Endodermal cell (in vitro differentiated cells): ENCODE measurements around the gene RNFT2. TPM values are rescaled to one million over a fixed set of nuclear protein-coding genes. Genes with fewer than 3 reads are reported as not detected.
"Not testable (repeated sequence)": the region's sequence is repeated elsewhere in the genome, so short reads cannot be mapped to it uniquely, and the experiment has no call there.

ENCODE experiments used
- DNase-seq: peaks from one replicate; pipeline ENCODE4 v3.0.0-alpha.2; 2017
- H3K27ac ChIP-seq: 2 replicates; pipeline ENCODE4 v1.5.1; 2013; ENCODE audit warnings: mild to moderate bottlenecking, low read depth, low read length, moderate library complexity
- H3K27me3 ChIP-seq: 2 replicates; pipeline ENCODE4 v1.6.1; 2013; ENCODE audit warnings: mild to moderate bottlenecking, low read length, moderate library complexity; ENCODE audit not compliant: insufficient read depth, control insufficient read depth, poor library complexity, severe bottlenecking
- H3K36me3 ChIP-seq: 2 replicates; pipeline ENCODE4 v1.7.0; 2013; ENCODE audit warnings: mild to moderate bottlenecking, low read length, moderate library complexity; ENCODE audit not compliant: control insufficient read depth, insufficient read depth
- H3K4me1 ChIP-seq: one replicate; pipeline ENCODE4 v1.7.0; 2013; ENCODE audit warnings: low read length; ENCODE audit not compliant: control insufficient read depth, insufficient read depth
- H3K4me3 ChIP-seq: 2 replicates; pipeline ENCODE4 v1.5.1; 2013; ENCODE audit warnings: mild to moderate bottlenecking, low read length, moderate library complexity
- H3K9ac ChIP-seq: 2 replicates; pipeline ENCODE4 v1.6.1; 2013; ENCODE audit warnings: mild to moderate bottlenecking, low read length, moderate library complexity; ENCODE audit not compliant: poor library complexity, severe bottlenecking; ENCODE audit errors: extremely low read depth
- H3K9me3 ChIP-seq: 2 replicates; pipeline ENCODE4 v1.6.1; 2013; ENCODE audit warnings: mild to moderate bottlenecking, low read length, moderate library complexity; ENCODE audit not compliant: control insufficient read depth
- H3K27ac Mint-ChIP-seq: 2 replicates; pipeline ENCODE4 v1.8.0; 2020; ENCODE audit warnings: mixed read lengths
- H3K27me3 Mint-ChIP-seq: 2 replicates; pipeline ENCODE4 v1.8.0; 2021; ENCODE audit warnings: mild to moderate bottlenecking, mixed read lengths; ENCODE audit not compliant: insufficient read depth
- H3K36me3 Mint-ChIP-seq: 2 replicates; pipeline ENCODE4 v1.8.0; 2020; ENCODE audit warnings: low read depth, mixed read lengths
- H3K4me1 Mint-ChIP-seq: 2 replicates; pipeline ENCODE4 v1.8.0; 2020; ENCODE audit warnings: mixed read lengths
- H3K4me3 Mint-ChIP-seq: 2 replicates; pipeline ENCODE4 v1.8.0; 2020; ENCODE audit warnings: mild to moderate bottlenecking, moderate library complexity, mixed read lengths
- H3K9me3 Mint-ChIP-seq: 2 replicates; pipeline ENCODE4 v1.8.0; 2020; ENCODE audit warnings: mild to moderate bottlenecking, mixed read lengths
- CTCF ChIP-seq: fragments of 200-600 bp; sonication (generic); conservative IDR thresholded peaks from 2 replicates; pipeline ENCODE4 v1.5.0; 2021; ENCODE audit warnings: antibody characterized with exemption, mild to moderate bottlenecking
- WGBS, 2 experiments: methylation state at CpG; one replicate each; pipeline versions ENCODE4 v1.1.5 to v1.1.7; 2013; ENCODE audit warnings: missing lambda C conversion rate in 2 of 2, mixed read lengths in 1 of 2; ENCODE audit not compliant: insufficient coverage in 1 of 2, insufficient read length in 1 of 2; 5-methylcytosine and 5-hydroxymethylcytosine counted together
- total RNA-seq, 2 donors: library from RNA; stranded (reverse); fragmentation: NEBNext Ultra II Directional in 1 of 2; extraction: Animal tissue kit (Norgen Biotek cat#: 25700) in 1 of 2; gene quantifications; 2 replicates in 1 of 2; 3 replicates in 1 of 2; pipeline ENCODE4 v1.2.1, GENCODE V29; 2021

RNFT2 gene
- total RNA-seq, 2 donors from 2014 or later, result 28.0 to 51.2 TPM

- no peak for TF ChIP-seq CTCF
- Histone ChIP-seq H3K4me3 (no peak overlapping the region), H3K9me3 (no peaks in the 10 kb centered on the region), H3K9ac (no peak overlapping the region), H3K36me3 (peaks cover 30% of the 10 kb centered on the region), H3K4me1 (no peaks in the 10 kb centered on the region), H3K27me3 (no peaks in the 10 kb centered on the region), H3K27ac (no peak overlapping the region)
- Mint-ChIP-seq H3K9me3 (no peaks in the 10 kb centered on the region), H3K36me3 (peaks cover 72% of the 10 kb centered on the region), H3K27ac (no peak overlapping the region), H3K4me3 (no peak overlapping the region), H3K27me3 (no peaks in the 10 kb centered on the region), H3K4me1 (no peaks in the 10 kb centered on the region)
- 93 to 99% methylated on average over 5 to 6 of the region's 6 CpGs for WGBS, 2 experiments
- no peak for DNase-seq
Observed at GRCh38 chr12:116783525-116784237, 45.6 kb downstream of the RNFT2 start.

- 94 to 96% methylated on average over 7 of the region's 7 CpGs for WGBS, 2 experiments
- Histone ChIP-seq H3K27ac (no peak overlapping the region), H3K9ac (no peak overlapping the region), H3K4me1 (no peaks in the 10 kb centered on the region), H3K4me3 (no peak overlapping the region), H3K9me3 (no peaks in the 10 kb centered on the region), H3K36me3 (peaks cover 30% of the 10 kb centered on the region), H3K27me3 (no peaks in the 10 kb centered on the region)
- no peak overlapping the region for H3K4me3 Mint-ChIP-seq
- peaks cover 66% of the 10 kb centered on the region for H3K36me3 Mint-ChIP-seq
- peak; percentile 75 for DNase-seq
- H3K4me1 Mint-ChIP-seq, result no peaks in the 10 kb centered on the region
- no peaks in the 10 kb centered on the region for H3K27me3 Mint-ChIP-seq
- TF ChIP-seq CTCF, result no peak
- H3K9me3 Mint-ChIP-seq, result no peaks in the 10 kb centered on the region
- H3K27ac Mint-ChIP-seq, result no peak overlapping the region
Observed at GRCh38 chr12:116784238-116784612, 46.1 kb downstream of the RNFT2 start.

DNA sequence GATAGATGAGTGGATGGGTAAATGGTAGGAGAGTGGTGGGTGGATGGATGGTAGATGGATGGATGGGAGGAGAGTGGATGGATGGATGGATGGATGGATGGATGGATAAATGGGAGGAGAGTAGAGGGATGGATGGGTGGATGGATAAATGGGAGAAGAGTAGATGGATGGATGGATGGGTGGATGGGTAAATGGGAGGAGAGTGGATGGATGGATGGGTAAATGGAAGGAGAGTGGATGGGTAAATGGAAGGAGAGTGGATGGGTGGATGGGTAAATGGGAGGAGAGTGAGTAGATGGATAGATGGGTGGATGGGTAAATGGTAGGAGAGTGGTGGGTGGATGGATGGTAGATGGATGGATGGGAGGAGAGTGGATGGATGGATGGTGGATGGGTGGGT, 51.4 kb downstream of the RNFT2 start:
- H3K36me3 Mint-ChIP-seq, result peaks cover 32% of the 10 kb centered on the region
- not testable (repeated sequence) for H3K27ac ChIP-seq, H3K4me1 Mint-ChIP-seq, DNase-seq, H3K9ac ChIP-seq, H3K9me3 ChIP-seq, H3K27me3 ChIP-seq, H3K4me3 Mint-ChIP-seq, H3K4me3 ChIP-seq, H3K9me3 Mint-ChIP-seq, H3K27ac Mint-ChIP-seq, H3K4me1 ChIP-seq, H3K27me3 Mint-ChIP-seq
- peaks cover 11% of the 10 kb centered on the region for H3K36me3 ChIP-seq

- no peaks in the 10 kb centered on the region for H3K27me3 Mint-ChIP-seq
- no peak overlapping the region for H3K4me3 Mint-ChIP-seq
- WGBS, 2 experiments, result 89 to 100% methylated on average over 1 of the region's 1 CpG
- H3K4me1 Mint-ChIP-seq, result no peaks in the 10 kb centered on the region
- Histone ChIP-seq H3K4me1 (no peaks in the 10 kb centered on the region), H3K4me3 (no peak overlapping the region), H3K27ac (peak overlapping the region; percentile 19), H3K9ac (no peak overlapping the region), H3K36me3 (peaks cover 11% of the 10 kb centered on the region), H3K9me3 (no peaks in the 10 kb centered on the region), H3K27me3 (no peaks in the 10 kb centered on the region)
- DNase-seq, result no peak
- peaks cover 27% of the 10 kb centered on the region for H3K36me3 Mint-ChIP-seq
- no peaks in the 10 kb centered on the region for H3K9me3 Mint-ChIP-seq
- no peak overlapping the region for H3K27ac Mint-ChIP-seq
- TF ChIP-seq CTCF, result no peak
Observed at GRCh38 chr12:116790066-116790465, 52.0 kb downstream of the RNFT2 start.
